Hematopoietic multipotent progenitor cell treated with erythropoietin and hydrocortisone succinate and interleukin-3 and kit ligand, for 17 days (in vitro differentiated cells): Measurements from ENCODE around the gene FKBP3.
"Not testable (repeated sequence)": the region's sequence is repeated elsewhere in the genome, so short reads cannot be mapped to it uniquely, and the experiment has no call there.

Experiments
- DNase-seq: peaks from one replicate; pipeline ENCODE4 v3.0.0-alpha.2; 2015; ENCODE audit warnings: low spot score

FKBP3 gene

GRCh38 chr14:45112896-45113781, 21.1 kb downstream of the FKBP3 start:
- no peak for DNase-seq

GRCh38 chr14:45104561-45104960, 29.7 kb downstream of the FKBP3 start:
- DNase-seq: no peak

- DNase-seq: no peak
Observed at GRCh38 chr14:45103806-45104205, 30.5 kb downstream of the FKBP3 start.

GRCh38 chr14:45096218-45096617, 38.1 kb downstream of the FKBP3 start:
- DNase-seq: no peak

- no peak for DNase-seq
Observed at GRCh38 chr14:45095143-45095542, 39.1 kb downstream of the FKBP3 start.

GRCh38 chr14:45094275-45094674, 40.0 kb downstream of the FKBP3 start:
- no peak for DNase-seq

GRCh38 chr14:45091710-45092109, 42.6 kb downstream of the FKBP3 start:
- DNase-seq: no peak

GRCh38 chr14:45089813-45090212, 44.5 kb downstream of the FKBP3 start:
- DNase-seq: no peak

GRCh38 chr14:45084946-45085346, 49.3 kb downstream of the FKBP3 start:
- peak; percentile 33 for DNase-seq

- DNase-seq: peak; percentile 98
Observed at GRCh38 chr14:45083976-45084722, 50.1 kb downstream of the FKBP3 start, which contains the start of gene PRPF39. PRPF39 (plus strand) TSS chr14:45084116; CDS start chr14:45095240, 11,124 bp downstream.

- no peak for DNase-seq
Observed at GRCh38 chr14:45083617-45083975, 50.7 kb downstream of the FKBP3 start.

GRCh38 chr14:45082420-45082819, 51.9 kb downstream of the FKBP3 start:
- DNase-seq: no peak

- not testable (repeated sequence) for DNase-seq
Observed at GRCh38 chr14:45081096-45081495, 53.2 kb downstream of the FKBP3 start.

- not testable (repeated sequence) for DNase-seq
Observed at GRCh38 chr14:45080416-45080968, 53.8 kb downstream of the FKBP3 start.

GRCh38 chr14:45078323-45078722, 56.0 kb downstream of the FKBP3 start:
- no peak for DNase-seq

GRCh38 chr14:45073231-45073879, 60.9 kb downstream of the FKBP3 start:
- DNase-seq: no peak

- DNase-seq: no peak
Observed at GRCh38 chr14:45072126-45072525, 62.2 kb downstream of the FKBP3 start.

GRCh38 chr14:45070215-45070614, 64.1 kb downstream of the FKBP3 start:
- DNase-seq: no peak

- no peak for DNase-seq
Observed at GRCh38 chr14:45068396-45068795, 65.9 kb downstream of the FKBP3 start.

GRCh38 chr14:45066667-45067066, 67.6 kb downstream of the FKBP3 start:
- no peak for DNase-seq

GRCh38 chr14:45065956-45066355, 68.3 kb downstream of the FKBP3 start:
- no peak for DNase-seq
